Peyer's patch (tissue), 4 donors: ENCODE data around the gene AXIN1.

Experiments used
- CTCF ChIP-seq, 6 experiments: fragments of 450-650 bp in 4 of 6; fragments of 200-600 bp in 2 of 6; sonication (generic) in 1 of 6; IDR thresholded peaks; one replicate each; pipeline ENCODE4 v1.5.1; 2017 to 2019; ENCODE audit warnings: antibody characterized with exemption in 6 of 6, mild to moderate bottlenecking in 3 of 6, moderate library complexity in 1 of 6
- POLR2A ChIP-seq, 2 donors: fragments of 450-650 bp; IDR thresholded peaks; one replicate each; pipeline ENCODE4 v1.5.1; 2017; ENCODE audit warnings: antibody characterized with exemption in 2 of 2, mild to moderate bottlenecking in 2 of 2, moderate library complexity in 2 of 2

- TF ChIP-seq CTCF (IDR thresholded peaks at IDR 0.05), result no peak
- TF ChIP-seq POLR2A (IDR thresholded peaks at IDR 0.05), result peak in 1 of 2 donors; percentile 72
Measured at GRCh38 chr16:381789-382717, 29.5 kb upstream of the AXIN1 start, which contains the start of gene PGAP6.
